ENCODE results near the gene EIF3L.

EIF3L gene

GRCh38 chr22:37870273-37870672 is 21.1 kb downstream of the EIF3L start:
- Histone ChIP-seq H3K9me3 (no peaks in the 10 kb centered on the region), H3K27me3 (no peaks in the 10 kb centered on the region), H3K27ac (no peak overlapping the region), H3K4me1 (ENCODE audit: control insufficient read depth in 1 of 2, insufficient read depth in 1 of 2, low read depth in 1 of 2, low read length in 1 of 2) (no peaks in the 10 kb centered on the region), H3K4me3 (ENCODE audit: low read depth in 1 of 2, low read length in 1 of 2) (no peak overlapping the region), H3K36me3 (peaks cover 92% of the 10 kb centered on the region)
- TF ChIP-seq CTCF (IDR thresholded peaks at IDR 0.05) = no peak

- Histone ChIP-seq H3K9me3 (peaks cover 1% of the 10 kb centered on the region), H3K27ac (no peak overlapping the region), H3K4me1 (ENCODE audit: control insufficient read depth in 1 of 2, insufficient read depth in 1 of 2, low read depth in 1 of 2, low read length in 1 of 2) (no peaks in the 10 kb centered on the region), H3K27me3 (no peaks in the 10 kb centered on the region), H3K4me3 (ENCODE audit: low read depth in 1 of 2, low read length in 1 of 2) (no peak overlapping the region), H3K36me3 (peaks cover 86% of the 10 kb centered on the region)
- TF ChIP-seq CTCF (IDR thresholded peaks at IDR 0.05) = no peak
These were observed 31.6 kb downstream of the EIF3L start for GRCh38 chr22:37880668-37881440.

- H3K4me3 ChIP-seq (ENCODE audit: low read depth in 1 of 2, low read length in 1 of 2) = no peak overlapping the region
These were observed 35.2 kb downstream of the EIF3L start for GRCh38 chr22:37884420-37884819.

GRCh38 chr22:37887584-37888378 is 38.6 kb downstream of the EIF3L start:
- Histone ChIP-seq H3K27ac (no peak overlapping the region), H3K27me3 (no peaks in the 10 kb centered on the region), H3K4me3 (ENCODE audit: low read depth in 1 of 2, low read length in 1 of 2) (no peak overlapping the region), H3K36me3 (peaks cover 85% of the 10 kb centered on the region), H3K9me3 (no peaks in the 10 kb centered on the region), H3K4me1 (ENCODE audit: control insufficient read depth in 1 of 2, insufficient read depth in 1 of 2, low read depth in 1 of 2, low read length in 1 of 2) (no peaks in the 10 kb centered on the region)
- no peak for TF ChIP-seq CTCF (IDR thresholded peaks at IDR 0.05)

More at GRCh38 chr22:37884420-37884819, 35.2 kb downstream of the EIF3L start:
- no peak for TF ChIP-seq CTCF (IDR thresholded peaks at IDR 0.05)
- H3K9me3 ChIP-seq = no peaks in the 10 kb centered on the region
- no peaks in the 10 kb centered on the region for H3K4me1 ChIP-seq (ENCODE audit: control insufficient read depth in 1 of 2, insufficient read depth in 1 of 2, low read depth in 1 of 2, low read length in 1 of 2)
- H3K27me3 ChIP-seq = no peaks in the 10 kb centered on the region
- peaks cover 84% of the 10 kb centered on the region for H3K36me3 ChIP-seq
- H3K27ac ChIP-seq = no peak overlapping the region

GRCh38 chr22:37891926-37892325 is 42.7 kb downstream of the EIF3L start:
- Histone ChIP-seq H3K27me3 (no peaks in the 10 kb centered on the region), H3K4me1 (ENCODE audit: control insufficient read depth in 1 of 2, insufficient read depth in 1 of 2, low read depth in 1 of 2, low read length in 1 of 2) (peaks cover 11% of the 10 kb centered on the region in 2 experiments), H3K27ac (no peak overlapping the region), H3K4me3 (ENCODE audit: low read depth in 1 of 2, low read length in 1 of 2) (no peak overlapping the region), H3K36me3 (peaks cover 63% of the 10 kb centered on the region), H3K9me3 (no peaks in the 10 kb centered on the region)
- no peak for TF ChIP-seq CTCF (IDR thresholded peaks at IDR 0.05)

Measured in neutrophil (primary cell).